Epithelial cell of proximal tubule (primary cell): ENCODE results near the gene EOMES. TPM values are rescaled to one million over a fixed set of nuclear protein-coding genes. Genes with fewer than 3 reads are reported as not detected.

Experiments used
- DNase-seq: peaks from one replicate; pipeline ENCODE4 v3.0.0-alpha.2; 2011; ENCODE audit warnings: low read depth
- H3K4me3 ChIP-seq: 2 replicates; pipeline ENCODE4 v1.5.1; 2011; ENCODE audit warnings: low read depth, mild to moderate bottlenecking, low read length
- total RNA-seq: library from RNA; depleted of rRNA; stranded (reverse); fragments of >200 nt; gene quantifications from 2 replicates; pipeline ENCODE4 v1.2.3, GENCODE V29; 2015
- TF ChIP-seq, protein P1 (sequence below): conservative IDR thresholded peaks from 2 replicates; pipeline ENCODE4 v1.5.1; 2012; ENCODE audit warnings: low read depth, mild to moderate bottlenecking, low read length

The EOMES gene
- total RNA-seq, 1 donor from 2014 or later, result not detected

GRCh38 chr3:27746838-27747237, 24.7 kb upstream of the EOMES start:
- TF ChIP-seq, protein P1, sequence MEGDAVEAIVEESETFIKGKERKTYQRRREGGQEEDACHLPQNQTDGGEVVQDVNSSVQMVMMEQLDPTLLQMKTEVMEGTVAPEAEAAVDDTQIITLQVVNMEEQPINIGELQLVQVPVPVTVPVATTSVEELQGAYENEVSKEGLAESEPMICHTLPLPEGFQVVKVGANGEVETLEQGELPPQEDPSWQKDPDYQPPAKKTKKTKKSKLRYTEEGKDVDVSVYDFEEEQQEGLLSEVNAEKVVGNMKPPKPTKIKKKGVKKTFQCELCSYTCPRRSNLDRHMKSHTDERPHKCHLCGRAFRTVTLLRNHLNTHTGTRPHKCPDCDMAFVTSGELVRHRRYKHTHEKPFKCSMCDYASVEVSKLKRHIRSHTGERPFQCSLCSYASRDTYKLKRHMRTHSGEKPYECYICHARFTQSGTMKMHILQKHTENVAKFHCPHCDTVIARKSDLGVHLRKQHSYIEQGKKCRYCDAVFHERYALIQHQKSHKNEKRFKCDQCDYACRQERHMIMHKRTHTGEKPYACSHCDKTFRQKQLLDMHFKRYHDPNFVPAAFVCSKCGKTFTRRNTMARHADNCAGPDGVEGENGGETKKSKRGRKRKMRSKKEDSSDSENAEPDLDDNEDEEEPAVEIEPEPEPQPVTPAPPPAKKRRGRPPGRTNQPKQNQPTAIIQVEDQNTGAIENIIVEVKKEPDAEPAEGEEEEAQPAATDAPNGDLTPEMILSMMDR, result no peak
- DNase-seq, result no peak
- no peak overlapping the region for H3K4me3 ChIP-seq

DNA sequence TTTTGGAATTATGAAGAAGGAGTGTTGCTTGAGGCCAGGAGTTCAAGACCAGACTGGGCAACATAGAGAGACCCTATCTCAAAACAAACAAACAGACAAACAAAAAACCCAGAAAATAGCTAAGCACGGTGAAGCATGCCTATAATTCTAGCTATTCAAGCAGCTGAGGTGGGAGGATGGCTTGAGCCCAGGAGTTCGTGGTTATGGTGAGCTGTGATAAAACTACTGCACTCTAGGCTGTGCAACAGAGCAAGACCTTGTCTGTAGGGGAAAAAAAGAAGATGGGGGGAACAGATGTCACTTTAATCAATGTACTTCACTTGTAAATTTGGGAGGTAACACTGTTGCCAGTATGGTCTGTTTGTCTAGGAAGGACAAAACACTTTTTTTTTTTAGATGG, 18.7 kb upstream of the EOMES start:
- no peak overlapping the region for H3K4me3 ChIP-seq
- TF ChIP-seq, protein P1, result no peak
- DNase-seq, result no peak

DNA sequence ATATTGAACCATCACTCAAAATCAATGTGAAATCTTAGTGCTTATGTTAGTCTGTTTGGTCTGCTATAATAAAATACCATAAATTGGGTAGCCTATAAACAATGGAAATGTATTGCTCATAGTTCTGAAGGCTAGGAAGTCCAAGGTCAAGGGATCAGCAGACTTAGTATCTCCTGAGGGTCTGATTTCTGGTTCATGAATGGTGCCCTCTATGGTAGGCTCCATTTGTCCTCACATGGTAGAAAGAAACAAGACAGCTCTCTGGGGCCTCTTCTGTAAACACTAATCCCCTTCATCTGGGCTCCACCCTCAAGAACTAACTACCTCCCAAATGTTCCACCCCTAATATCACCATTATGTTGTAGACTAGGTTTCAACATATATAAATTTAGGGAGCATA, 15.0 kb upstream of the EOMES start:
- H3K4me3 ChIP-seq, result no peak overlapping the region
- TF ChIP-seq, protein P1, result no peak
- DNase-seq, result no peak

- TF ChIP-seq, protein P1, result no peak
- H3K4me3 ChIP-seq, result no peak overlapping the region
- no peak for DNase-seq
Observed at GRCh38 chr3:27730774-27731659, 8.9 kb upstream of the EOMES start.

DNA sequence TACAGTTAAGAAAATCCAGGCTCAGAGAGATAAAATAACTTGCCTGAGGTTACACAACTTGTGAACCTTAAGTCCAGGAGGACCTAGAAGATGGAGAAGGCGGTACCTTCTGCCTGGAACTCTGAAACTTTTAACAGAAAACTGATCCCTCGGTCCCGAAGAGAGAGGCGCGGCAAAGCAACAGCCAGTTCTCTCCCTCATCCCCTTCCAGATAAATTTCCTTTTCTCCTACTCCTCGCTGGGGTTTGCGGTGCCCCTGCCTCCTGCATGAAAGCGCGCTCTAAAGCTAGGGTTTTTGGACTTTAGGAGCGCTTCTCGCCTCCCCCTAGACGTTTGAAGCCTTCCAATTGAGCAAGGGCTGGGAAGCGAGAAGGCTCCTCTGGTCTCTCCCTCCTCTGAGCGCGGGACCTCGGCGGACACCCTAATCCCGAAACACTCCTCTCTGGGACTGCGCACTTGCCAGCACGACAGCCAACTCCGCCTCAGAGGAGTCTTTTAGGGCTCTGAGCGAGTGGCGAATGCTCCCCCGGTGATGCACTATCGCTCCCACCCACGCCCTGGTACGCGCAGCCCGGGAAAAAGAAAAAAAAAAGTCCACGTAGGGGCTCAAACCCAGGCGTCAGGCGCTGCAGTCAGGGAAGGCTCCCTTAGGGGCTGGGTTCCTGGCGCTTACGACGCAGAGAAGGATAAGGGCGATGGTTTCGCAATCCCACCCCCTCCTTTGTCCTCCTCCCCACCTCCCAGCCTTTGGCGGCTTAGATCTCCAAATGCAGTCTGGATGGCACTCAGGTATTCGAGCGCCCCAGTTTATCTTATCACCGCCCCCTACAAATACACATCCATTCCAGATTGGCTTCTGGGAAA, 7.9 kb upstream of the EOMES start:
- TF ChIP-seq, protein P1, result no peak
- H3K4me3 ChIP-seq, result no peak overlapping the region
- DNase-seq, result no peak

DNA sequence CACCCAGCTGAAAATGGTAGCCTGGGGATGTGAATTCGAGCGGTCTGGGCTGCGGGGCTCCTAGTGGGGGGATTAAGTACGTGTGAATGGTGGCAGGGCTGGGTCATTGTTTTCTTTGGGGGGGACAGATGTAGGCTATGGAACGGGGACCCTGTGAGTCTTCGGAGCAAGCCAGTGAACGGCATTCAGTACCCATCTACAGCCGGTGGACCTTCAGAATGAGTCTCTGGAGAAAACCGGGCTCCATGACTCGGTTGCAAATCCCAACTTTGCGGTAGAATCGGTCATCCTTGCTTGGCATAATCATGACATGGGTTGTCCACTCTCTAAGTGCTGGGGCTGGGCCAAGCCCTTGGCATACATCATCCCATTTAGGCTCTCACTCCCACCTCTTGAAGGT, 7.2 kb upstream of the EOMES start:
- DNase-seq, result no peak
- TF ChIP-seq, protein P1, result no peak
- no peak overlapping the region for H3K4me3 ChIP-seq
